ENCODE data around the gene PCLO. TPM values are rescaled to one million over a fixed set of nuclear protein-coding genes. Genes with fewer than 3 reads are reported as not detected.
A peak's percentile ranks its signal among the peaks of the same experiment; 100 is the strongest.

The PCLO gene
- 7.0 and 9.5 TPM in 2 replicates for polyA plus RNA-seq (2014; cell fraction: cytosol; rRNA removed)
- polyA plus RNA-seq (2014; cell fraction: nucleus; rRNA removed) = 6.4 and 10.5 TPM in 2 replicates

GRCh38 chr7:83162402-83163256 lies at the start of gene PCLO:
PCLO (minus strand) TSS chr7:83162884; CDS start chr7:83162592, 292 bp downstream.
- peak; percentile 92 for DNase-seq (ENCODE audit: low spot score)

- DNase-seq (ENCODE audit: low spot score) = no peak
These were observed 49.0 kb upstream of the PCLO start for GRCh38 chr7:83211685-83212084.

GRCh38 chr7:83210479-83210878 lies 47.8 kb upstream of the PCLO start:
- DNase-seq (ENCODE audit: low spot score) = no peak

GRCh38 chr7:83204715-83205114 lies 42.0 kb upstream of the PCLO start:
- DNase-seq (ENCODE audit: low spot score) = no peak

GRCh38 chr7:83201355-83201754 lies 38.7 kb upstream of the PCLO start:
- no peak for DNase-seq (ENCODE audit: low spot score)

GRCh38 chr7:83190659-83191389 lies 28.1 kb upstream of the PCLO start:
- peak; percentile 92 for DNase-seq (ENCODE audit: low spot score)

- no peak for DNase-seq (ENCODE audit: low spot score)
These were observed 16.1 kb upstream of the PCLO start for GRCh38 chr7:83178796-83179195.

- no peak for DNase-seq (ENCODE audit: low spot score)
These were observed 15.4 kb upstream of the PCLO start for GRCh38 chr7:83178066-83178465.

- no peak for DNase-seq (ENCODE audit: low spot score)
These were observed 11.0 kb upstream of the PCLO start for GRCh38 chr7:83173664-83174063.

GRCh38 chr7:83166781-83167180 lies 4.1 kb upstream of the PCLO start:
- no peak for DNase-seq (ENCODE audit: low spot score)

- DNase-seq (ENCODE audit: low spot score) = no peak
These were observed 734 bp downstream of the PCLO start for GRCh38 chr7:83161899-83162401.

GRCh38 chr7:83161186-83161585 lies 1.5 kb downstream of the PCLO start:
- no peak for DNase-seq (ENCODE audit: low spot score)

GRCh38 chr7:83159731-83160130 lies 3.0 kb downstream of the PCLO start:
- no peak for DNase-seq (ENCODE audit: low spot score)

GRCh38 chr7:83156006-83156405 lies 6.7 kb downstream of the PCLO start:
- DNase-seq (ENCODE audit: low spot score) = no peak

- DNase-seq (ENCODE audit: low spot score) = peak; percentile 9
These were observed 7.3 kb downstream of the PCLO start for GRCh38 chr7:83155407-83155806.

- DNase-seq (ENCODE audit: low spot score) = peak; percentile 55
These were observed 9.3 kb downstream of the PCLO start for GRCh38 chr7:83153419-83153818.

- DNase-seq (ENCODE audit: low spot score) = no peak
These were observed 12.4 kb downstream of the PCLO start for GRCh38 chr7:83150310-83150709.

GRCh38 chr7:83149466-83149865 lies 13.2 kb downstream of the PCLO start:
- DNase-seq (ENCODE audit: low spot score) = no peak

- no peak for DNase-seq (ENCODE audit: low spot score)
These were observed 13.9 kb downstream of the PCLO start for GRCh38 chr7:83148776-83149175.

- DNase-seq (ENCODE audit: low spot score) = no peak
These were observed 19.6 kb downstream of the PCLO start for GRCh38 chr7:83143107-83143506.

- no peak for DNase-seq (ENCODE audit: low spot score)
These were observed 20.3 kb downstream of the PCLO start for GRCh38 chr7:83142365-83142764.

- no peak for DNase-seq (ENCODE audit: low spot score)
These were observed 20.8 kb downstream of the PCLO start for GRCh38 chr7:83141927-83142326.

Data from SK-N-DZ (cell line).